Measurements from ENCODE around the gene APOF. TPM values are rescaled to one million over a fixed set of nuclear protein-coding genes. Genes with fewer than 3 reads are reported as not detected.

The APOF gene
- total and polyA plus RNA-seq, 9 of the 15 experiments (the other 6 are each of a cell fraction or from before 2014, with no cell fraction given): 0.09 to 0.15 (median 0.12) TPM; not detected in 5

GRCh38 chr12:56336361-56337167 is 26.1 kb downstream of the APOF start (continued):
- peak; percentile 65 for TF ChIP-seq CCNT2 (IDR thresholded peaks at IDR 0.05; ENCODE audit: borderline replicate concordance, extremely low read depth, insufficient read length, low read depth, low read length)
- TF ChIP-seq, protein P1, sequence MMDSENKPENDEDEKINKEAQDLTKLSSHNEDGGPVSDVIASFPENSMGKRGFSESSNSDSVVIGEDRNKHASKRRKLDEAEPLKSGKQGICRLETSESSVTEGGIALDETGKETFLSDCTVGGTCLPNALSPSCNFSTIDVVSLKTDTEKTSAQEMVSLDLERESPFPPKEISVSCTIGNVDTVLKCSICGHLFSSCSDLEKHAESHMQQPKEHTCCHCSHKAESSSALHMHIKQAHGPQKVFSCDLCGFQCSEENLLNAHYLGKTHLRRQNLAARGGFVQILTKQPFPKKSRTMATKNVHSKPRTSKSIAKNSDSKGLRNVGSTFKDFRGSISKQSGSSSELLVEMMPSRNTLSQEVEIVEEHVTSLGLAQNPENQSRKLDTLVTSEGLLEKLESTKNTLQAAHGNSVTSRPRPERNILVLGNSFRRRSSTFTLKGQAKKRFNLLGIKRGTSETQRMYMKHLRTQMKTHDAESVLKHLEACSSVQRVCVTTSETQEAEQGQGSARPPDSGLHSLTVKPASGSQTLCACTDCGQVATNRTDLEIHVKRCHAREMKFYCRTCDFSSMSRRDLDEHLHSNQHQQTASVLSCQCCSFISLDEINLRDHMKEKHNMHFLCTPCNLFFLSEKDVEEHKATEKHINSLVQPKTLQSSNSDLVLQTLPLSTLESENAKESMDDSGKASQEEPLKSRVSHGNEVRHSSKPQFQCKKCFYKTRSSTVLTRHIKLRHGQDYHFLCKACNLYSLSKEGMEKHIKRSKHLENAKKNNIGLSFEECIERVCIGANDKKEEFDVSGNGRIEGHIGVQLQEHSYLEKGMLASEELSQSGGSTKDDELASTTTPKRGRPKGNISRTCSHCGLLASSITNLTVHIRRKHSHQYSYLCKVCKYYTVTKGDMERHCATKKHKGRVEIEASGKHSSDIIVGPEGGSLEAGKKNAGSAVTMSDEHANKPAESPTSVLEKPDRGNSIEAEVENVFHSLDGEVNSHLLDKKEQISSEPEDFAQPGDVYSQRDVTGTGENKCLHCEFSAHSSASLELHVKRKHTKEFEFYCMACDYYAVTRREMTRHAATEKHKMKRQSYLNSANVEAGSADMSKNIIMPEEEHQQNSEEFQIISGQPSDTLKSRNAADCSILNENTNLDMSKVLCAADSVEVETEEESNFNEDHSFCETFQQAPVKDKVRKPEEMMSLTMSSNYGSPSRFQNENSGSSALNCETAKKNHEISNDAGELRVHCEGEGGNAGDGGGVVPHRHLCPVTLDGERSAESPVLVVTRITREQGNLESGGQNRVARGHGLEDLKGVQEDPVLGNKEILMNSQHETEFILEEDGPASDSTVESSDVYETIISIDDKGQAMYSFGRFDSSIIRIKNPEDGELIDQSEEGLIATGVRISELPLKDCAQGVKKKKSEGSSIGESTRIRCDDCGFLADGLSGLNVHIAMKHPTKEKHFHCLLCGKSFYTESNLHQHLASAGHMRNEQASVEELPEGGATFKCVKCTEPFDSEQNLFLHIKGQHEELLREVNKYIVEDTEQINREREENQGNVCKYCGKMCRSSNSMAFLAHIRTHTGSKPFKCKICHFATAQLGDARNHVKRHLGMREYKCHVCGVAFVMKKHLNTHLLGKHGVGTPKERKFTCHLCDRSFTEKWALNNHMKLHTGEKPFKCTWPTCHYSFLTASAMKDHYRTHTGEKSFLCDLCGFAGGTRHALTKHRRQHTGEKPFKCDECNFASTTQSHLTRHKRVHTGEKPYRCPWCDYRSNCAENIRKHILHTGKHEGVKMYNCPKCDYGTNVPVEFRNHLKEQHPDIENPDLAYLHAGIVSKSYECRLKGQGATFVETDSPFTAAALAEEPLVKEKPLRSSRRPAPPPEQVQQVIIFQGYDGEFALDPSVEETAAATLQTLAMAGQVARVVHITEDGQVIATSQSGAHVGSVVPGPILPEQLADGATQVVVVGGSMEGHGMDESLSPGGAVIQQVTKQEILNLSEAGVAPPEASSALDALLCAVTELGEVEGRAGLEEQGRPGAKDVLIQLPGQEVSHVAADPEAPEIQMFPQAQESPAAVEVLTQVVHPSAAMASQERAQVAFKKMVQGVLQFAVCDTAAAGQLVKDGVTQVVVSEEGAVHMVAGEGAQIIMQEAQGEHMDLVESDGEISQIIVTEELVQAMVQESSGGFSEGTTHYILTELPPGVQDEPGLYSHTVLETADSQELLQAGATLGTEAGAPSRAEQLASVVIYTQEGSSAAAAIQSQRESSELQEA (IDR thresholded peaks at IDR 0.05; ENCODE audit: low read depth): no peak
- no peak for TF ChIP-seq THRA (IDR thresholded peaks at IDR 0.05)
- TF ChIP-seq POLR3G (IDR thresholded peaks at IDR 0.05; ENCODE audit: extremely low read depth, insufficient read length, insufficient replicate concordance): no peak
- TF ChIP-seq PHB (CRISPR knock-in tag; IDR thresholded peaks at IDR 0.05): no peak
- TF ChIP-seq PTBP1 (IDR thresholded peaks at IDR 0.05; ENCODE audit: low read depth, low read length): no peak
- TF ChIP-seq TCF7 (IDR thresholded peaks at IDR 0.05; ENCODE audit: borderline replicate concordance): peak; percentile 90; the same call in 1 of the 2 replicates
- TF ChIP-seq BRCA1 (IDR thresholded peaks at IDR 0.05): no peak
- TF ChIP-seq BRCA1 (CRISPR knock-in tag; IDR thresholded peaks at IDR 0.05): no peak
- TF ChIP-seq THRB (CRISPR knock-in tag; conservative IDR thresholded peaks at IDR 0.05): peak; percentile 76; the same call in 1 of the 2 replicates
- peak; percentile 84 for TF ChIP-seq MYBL2 (IDR thresholded peaks at IDR 0.05; ENCODE audit: low read depth)
- no peak for TF ChIP-seq MYBL2 (CRISPR knock-in tag; IDR thresholded peaks at IDR 0.05; ENCODE audit: borderline replicate concordance)
- TF ChIP-seq E2F4 (CRISPR knock-in tag; IDR thresholded peaks at IDR 0.05; ENCODE audit: low read depth): no peak
- TF ChIP-seq ZNF134 (CRISPR knock-in tag; conservative IDR thresholded peaks at IDR 0.05): peak; percentile 77

Measured in K562 (cell line).